ENCODE data around the gene FAM83B. TPM values are rescaled to one million over a fixed set of nuclear protein-coding genes. Genes with fewer than 3 reads are reported as not detected.
"Not testable (repeated sequence)": the region's sequence is repeated elsewhere in the genome, so short reads cannot be mapped to it uniquely, and the experiment has no call there.

FAM83B gene
- total RNA-seq, 8 experiments from 2014 or later = 0.05 to 0.71 (median 0.12) TPM; not detected in 4

- ATAC-seq (replicated peaks in 6 of 8) = no peak
- no peaks in the 10 kb centered on the region for H3K4me1 ChIP-seq (replicated peaks in 1 of 2)
- in situ Hi-C loops (cut with MboI; ENCODE audit: low pct_unique_long_range_greater_than_20kb in 2 of 9, low sequenced_read_pairs in 9 of 9, unreplicated experiment in 9 of 9) = no loop called here
- no peak overlapping the region for H3K4me3 ChIP-seq
- H3K27ac ChIP-seq = no peak overlapping the region
Observed at GRCh38 chr6:54868556-54868955, 22.0 kb downstream of the FAM83B start.

DNA sequence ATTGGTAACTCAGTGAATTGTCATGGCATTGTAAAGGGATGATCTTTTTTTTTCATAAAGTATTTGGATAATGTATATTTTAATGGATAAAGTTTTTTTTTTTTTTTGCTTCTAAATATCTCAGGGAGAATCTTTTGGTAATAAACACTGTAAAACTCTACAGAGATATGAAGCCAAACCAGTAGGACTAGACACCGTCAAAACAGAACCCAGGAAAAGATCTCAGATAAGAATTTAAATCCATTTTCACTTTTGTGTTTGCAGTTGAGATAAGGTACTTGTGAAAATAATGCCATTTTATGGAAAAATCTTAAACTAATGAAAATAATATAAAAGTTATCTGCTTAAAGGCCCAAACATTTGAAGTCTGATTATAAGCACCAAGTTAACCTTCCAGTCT lies 27.0 kb downstream of the FAM83B start:
- in situ Hi-C loops (cut with MboI; ENCODE audit: low pct_unique_long_range_greater_than_20kb in 2 of 9, low sequenced_read_pairs in 9 of 9, unreplicated experiment in 9 of 9) = no loop called here
- no peak for ATAC-seq (replicated peaks in 6 of 8)

GRCh38 chr6:54874349-54875048 lies 27.9 kb downstream of the FAM83B start:
- in situ Hi-C loops (cut with MboI; ENCODE audit: low pct_unique_long_range_greater_than_20kb in 2 of 9, low sequenced_read_pairs in 9 of 9, unreplicated experiment in 9 of 9) = no loop called here
- ATAC-seq (replicated peaks in 6 of 8) = peak in 2 of 8 experiments; percentile 25 to 37
- WGBS, 10 experiments = 0 to 100% (median 83%) methylated on average over 1 to 2 of the region's 2 CpGs
- H3K4me3 ChIP-seq = no peak overlapping the region
- no peaks in the 10 kb centered on the region for H3K4me1 ChIP-seq (replicated peaks in 1 of 2)
- no peak overlapping the region for H3K27ac ChIP-seq

More for the DNA sequence above, 27.0 kb downstream of the FAM83B start:
- Histone ChIP-seq H3K27ac (no peak overlapping the region), H3K4me1 (replicated peaks in 1 of 2) (no peaks in the 10 kb centered on the region), H3K4me3 (no peak overlapping the region)
- 25 to 100% (median 89%) methylated on average over 1 of the region's 1 CpG for WGBS, 10 experiments

DNA sequence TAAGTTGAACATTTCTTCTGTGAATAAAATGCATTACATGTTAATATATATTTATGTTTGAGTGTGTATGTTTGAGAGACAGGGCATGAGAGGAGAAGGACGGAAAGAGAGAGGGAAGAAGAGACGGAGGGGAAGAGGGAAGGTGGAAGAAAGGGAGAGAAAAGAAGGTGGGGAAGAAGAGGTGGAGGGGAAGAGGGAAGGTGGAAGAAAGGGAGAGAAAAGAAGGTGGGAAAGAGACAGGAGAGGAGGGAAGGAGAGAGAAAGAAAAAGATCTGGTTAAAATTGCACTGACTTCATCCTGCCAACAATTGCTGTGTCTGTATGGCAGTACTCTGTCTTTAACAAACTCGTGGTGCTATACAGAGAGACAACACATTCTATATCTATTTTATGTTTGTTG lies 29.0 kb downstream of the FAM83B start:
- in situ Hi-C loops (cut with MboI; ENCODE audit: low pct_unique_long_range_greater_than_20kb in 2 of 9, low sequenced_read_pairs in 9 of 9, unreplicated experiment in 9 of 9) = no loop called here
- WGBS, 10 experiments = 38 to 100% (median 64%) methylated on average over 1 to 3 of the region's 3 CpGs; no CpG with 5 or more reads in 2 of the 10 experiments
- Histone ChIP-seq H3K27ac (no peak overlapping the region), H3K4me3 (no peak overlapping the region), H3K4me1 (replicated peaks in 1 of 2) (no peaks in the 10 kb centered on the region)
- no peak for ATAC-seq (replicated peaks in 6 of 8)

- in situ Hi-C loops (cut with MboI; ENCODE audit: low pct_unique_long_range_greater_than_20kb in 2 of 9, low sequenced_read_pairs in 9 of 9, unreplicated experiment in 9 of 9) = no loop called here
- Histone ChIP-seq H3K4me3 (no peak overlapping the region), H3K4me1 (replicated peaks in 1 of 2) (no peaks in the 10 kb centered on the region), H3K27ac (no peak overlapping the region)
- WGBS, 10 experiments = 31 to 100% (median 81%) methylated on average over 1 to 7 of the region's 8 CpGs; no CpG with 5 or more reads in 2 of the 10 experiments
- no peak for ATAC-seq (replicated peaks in 6 of 8)
Observed at GRCh38 chr6:54876365-54876764, 29.8 kb downstream of the FAM83B start.

GRCh38 chr6:54876871-54877270 lies 30.3 kb downstream of the FAM83B start:
- in situ Hi-C loops (cut with MboI; ENCODE audit: low pct_unique_long_range_greater_than_20kb in 2 of 9, low sequenced_read_pairs in 9 of 9, unreplicated experiment in 9 of 9) = no loop called here
- no peak for ATAC-seq (replicated peaks in 6 of 8)

GRCh38 chr6:54877713-54878317 lies 31.2 kb downstream of the FAM83B start:
- WGBS, 10 experiments = 15 to 100% (median 90%) methylated on average over 2 to 5 of the region's 5 CpGs; no CpG with 5 or more reads in 2 of the 10 experiments
- Histone ChIP-seq H3K4me3 (no peak overlapping the region), H3K4me1 (replicated peaks in 1 of 2) (no peaks in the 10 kb centered on the region), H3K27ac (no peak overlapping the region)
- in situ Hi-C loops (cut with MboI; ENCODE audit: low pct_unique_long_range_greater_than_20kb in 2 of 9, low sequenced_read_pairs in 9 of 9, unreplicated experiment in 9 of 9) = no loop called here
- no peak for ATAC-seq (replicated peaks in 6 of 8)

More at GRCh38 chr6:54876871-54877270, 30.3 kb downstream of the FAM83B start:
- Histone ChIP-seq H3K27ac (no peak overlapping the region), H3K4me3 (no peak overlapping the region), H3K4me1 (replicated peaks in 1 of 2) (no peaks in the 10 kb centered on the region)

DNA sequence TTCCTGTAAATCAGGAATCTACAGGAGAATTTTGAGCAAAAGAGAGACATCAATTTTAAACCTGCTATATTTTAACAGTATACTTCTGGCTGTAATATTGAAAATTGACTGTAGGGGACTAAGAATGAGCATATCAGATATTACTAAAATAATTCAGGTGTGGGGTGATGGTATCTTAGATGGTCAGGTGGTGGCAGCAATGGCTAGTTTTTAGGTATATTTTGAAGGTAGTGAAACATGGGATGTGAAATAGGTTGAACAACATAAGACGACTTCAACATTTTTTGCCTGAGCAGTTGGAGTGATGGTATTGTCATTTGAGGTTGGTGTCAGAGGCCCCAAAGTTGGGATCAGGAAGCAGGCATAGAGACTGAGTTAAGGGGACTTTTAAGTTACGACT lies 32.1 kb downstream of the FAM83B start:
- WGBS, 10 experiments = 0 to 83% (median 82%) methylated on average over 1 of the region's 2 CpGs; no CpG with 5 or more reads in 6 of the 10 experiments
- Histone ChIP-seq H3K27ac (no peak overlapping the region), H3K4me1 (replicated peaks in 1 of 2) (no peaks in the 10 kb centered on the region), H3K4me3 (no peak overlapping the region)
- in situ Hi-C loops (cut with MboI; ENCODE audit: low pct_unique_long_range_greater_than_20kb in 2 of 9, low sequenced_read_pairs in 9 of 9, unreplicated experiment in 9 of 9) = no loop called here
- no peak for ATAC-seq (replicated peaks in 6 of 8)

GRCh38 chr6:54879188-54879985 lies 32.8 kb downstream of the FAM83B start:
- WGBS, 10 experiments = 14 to 79% (median 57%) methylated on average over 2 to 8 of the region's 8 CpGs
- H3K27ac ChIP-seq = no peak overlapping the region
- in situ Hi-C loops (cut with MboI; ENCODE audit: low pct_unique_long_range_greater_than_20kb in 2 of 9, low sequenced_read_pairs in 9 of 9, unreplicated experiment in 9 of 9) = no loop called here
- ATAC-seq (replicated peaks in 6 of 8) = no peak
- no peaks in the 10 kb centered on the region for H3K4me1 ChIP-seq (replicated peaks in 1 of 2)
- no peak overlapping the region for H3K4me3 ChIP-seq

GRCh38 chr6:54881067-54881730 lies 34.6 kb downstream of the FAM83B start:
- 0 to 92% (median 60%) methylated on average over 1 of the region's 1 CpG; no CpG with 5 or more reads in 1 of the 10 experiments for WGBS, 10 experiments
- in situ Hi-C loops (cut with MboI; ENCODE audit: low pct_unique_long_range_greater_than_20kb in 2 of 9, low sequenced_read_pairs in 9 of 9, unreplicated experiment in 9 of 9) = no loop called here
- ATAC-seq (replicated peaks in 6 of 8) = peak in 3 of 8 experiments; percentile 17 to 33 (median 24)

GRCh38 chr6:54881891-54882290 lies 35.3 kb downstream of the FAM83B start:
- H3K4me1 ChIP-seq (replicated peaks in 1 of 2); H3K4me3 ChIP-seq; in situ Hi-C loops (cut with MboI; ENCODE audit: low pct_unique_long_range_greater_than_20kb in 2 of 9, low sequenced_read_pairs in 9 of 9, unreplicated experiment in 9 of 9); H3K27ac ChIP-seq; ATAC-seq (replicated peaks in 6 of 8): not testable (repeated sequence)
- WGBS, 10 experiments = no CpG with 5 or more reads among the region's 3 CpGs

More at GRCh38 chr6:54881067-54881730, 34.6 kb downstream of the FAM83B start:
- Histone ChIP-seq H3K27ac (no peak overlapping the region), H3K4me3 (no peak overlapping the region), H3K4me1 (replicated peaks in 1 of 2) (no peaks in the 10 kb centered on the region)

DNA sequence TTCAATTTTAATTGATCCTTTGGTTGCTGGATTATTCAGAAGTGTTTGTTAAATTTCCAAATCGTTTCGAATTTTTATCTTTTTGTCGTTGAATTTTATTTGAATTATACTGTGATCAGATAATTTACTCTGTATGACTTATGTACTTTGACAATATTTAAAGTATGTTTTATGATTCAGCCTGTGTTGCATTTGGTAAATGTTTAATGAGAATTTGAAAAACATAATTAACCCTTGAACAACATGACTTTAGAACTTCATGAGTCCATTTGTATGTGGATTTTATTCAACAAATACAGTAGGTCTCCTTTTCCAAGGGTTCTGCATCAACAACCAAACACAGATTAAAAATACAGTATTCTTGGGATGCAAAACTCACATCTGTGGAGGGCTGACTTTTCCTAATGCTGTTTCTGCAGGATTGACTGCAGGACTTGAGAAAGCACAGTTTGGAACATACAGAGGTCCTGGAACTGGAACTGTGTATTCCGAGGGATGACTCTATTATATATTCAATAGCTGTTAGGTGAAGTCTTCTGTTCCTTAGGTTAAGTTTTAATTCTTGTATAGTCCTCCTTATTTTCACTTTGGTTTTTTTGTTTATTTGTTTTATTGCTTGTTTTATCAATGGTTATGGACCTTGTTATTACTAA lies 40.5 kb downstream of the FAM83B start:
- no peak for ATAC-seq (replicated peaks in 6 of 8)
- WGBS, 10 experiments = 10 to 100% (median 87%) methylated on average over 1 to 4 of the region's 4 CpGs
- H3K27ac ChIP-seq = no peak overlapping the region
- in situ Hi-C loops (cut with MboI; ENCODE audit: low pct_unique_long_range_greater_than_20kb in 2 of 9, low sequenced_read_pairs in 9 of 9, unreplicated experiment in 9 of 9) = no loop called here
- no peaks in the 10 kb centered on the region for H3K4me1 ChIP-seq (replicated peaks in 1 of 2)
- no peak overlapping the region for H3K4me3 ChIP-seq
